Tibial artery (tissue), 4 donors: ENCODE data around the gene TEX26.

Experiments
- DNase-seq, 2 donors: peaks; one replicate each; pipeline ENCODE4 v3.0.0-alpha.2; 2019
- H3K27ac ChIP-seq, 2 donors: fragments of 200-600 bp; sonication (generic) in 1 of 2; 1 replicate in 1 of 2; 2 replicates in 1 of 2; pipeline ENCODE4 v1.5.1; 2018 to 2019; ENCODE audit warnings: mild to moderate bottlenecking in 1 of 2
- H3K27me3 ChIP-seq, 2 donors: fragments of 200-600 bp; sonication (generic) in 1 of 2; one replicate each; pipeline versions ENCODE4 v1.5.1 to v1.6.0; 2016 to 2019
- H3K36me3 ChIP-seq, 3 donors: fragments of 200-600 bp; sonication (generic) in 2 of 3; one replicate each; pipeline ENCODE4 v1.5.1; 2016 to 2019; ENCODE audit warnings: mild to moderate bottlenecking in 2 of 3
- H3K4me1 ChIP-seq, 4 donors: fragments of 200-600 bp; sonication (generic) in 2 of 4; 1 replicate in 3 of 4; 2 replicates in 1 of 4; pipeline ENCODE4 v1.5.1; 2016 to 2019
- H3K4me3 ChIP-seq, 2 donors: fragments of 200-600 bp; sonication (generic) in 1 of 2; 1 replicate in 1 of 2; 2 replicates in 1 of 2; pipeline ENCODE4 v1.5.1; 2018 to 2019; ENCODE audit warnings: mild to moderate bottlenecking in 2 of 2
- H3K9me3 ChIP-seq, 3 donors: fragments of 200-600 bp; sonication (generic) in 1 of 3; one replicate each; pipeline ENCODE4 v1.5.1; 2016 to 2019
- intact Hi-C: fragments of 100-400 bp; cut with DNase I; formaldehyde crosslinking; loops from one replicate; pipeline ENCODE4 v1.15.0; 2023; ENCODE audit warnings: low total_unique reads
- TF ChIP-seq, protein P1 (sequence below), 2 experiments: fragments of 200-600 bp in 1 of 2; fragments of 450-650 bp in 1 of 2; IDR thresholded peaks; one replicate each; pipeline ENCODE4 v1.5.1; 2017 to 2019; ENCODE audit warnings: antibody characterized with exemption in 2 of 2, mild to moderate bottlenecking in 1 of 2, moderate library complexity in 1 of 2

Gene TEX26

GRCh38 chr13:30985637-30986205 is 53.3 kb downstream of the TEX26 start:
- no peaks in the 10 kb centered on the region for H3K27me3 ChIP-seq
- no peaks in the 10 kb centered on the region for H3K4me1 ChIP-seq
- TF ChIP-seq, protein P1, sequence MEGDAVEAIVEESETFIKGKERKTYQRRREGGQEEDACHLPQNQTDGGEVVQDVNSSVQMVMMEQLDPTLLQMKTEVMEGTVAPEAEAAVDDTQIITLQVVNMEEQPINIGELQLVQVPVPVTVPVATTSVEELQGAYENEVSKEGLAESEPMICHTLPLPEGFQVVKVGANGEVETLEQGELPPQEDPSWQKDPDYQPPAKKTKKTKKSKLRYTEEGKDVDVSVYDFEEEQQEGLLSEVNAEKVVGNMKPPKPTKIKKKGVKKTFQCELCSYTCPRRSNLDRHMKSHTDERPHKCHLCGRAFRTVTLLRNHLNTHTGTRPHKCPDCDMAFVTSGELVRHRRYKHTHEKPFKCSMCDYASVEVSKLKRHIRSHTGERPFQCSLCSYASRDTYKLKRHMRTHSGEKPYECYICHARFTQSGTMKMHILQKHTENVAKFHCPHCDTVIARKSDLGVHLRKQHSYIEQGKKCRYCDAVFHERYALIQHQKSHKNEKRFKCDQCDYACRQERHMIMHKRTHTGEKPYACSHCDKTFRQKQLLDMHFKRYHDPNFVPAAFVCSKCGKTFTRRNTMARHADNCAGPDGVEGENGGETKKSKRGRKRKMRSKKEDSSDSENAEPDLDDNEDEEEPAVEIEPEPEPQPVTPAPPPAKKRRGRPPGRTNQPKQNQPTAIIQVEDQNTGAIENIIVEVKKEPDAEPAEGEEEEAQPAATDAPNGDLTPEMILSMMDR (IDR thresholded peaks at IDR 0.05): no peak
- intact Hi-C loops: no loop called here
- no peak overlapping the region for H3K4me3 ChIP-seq
- no peak overlapping the region for H3K27ac ChIP-seq
- no peaks in the 10 kb centered on the region for H3K9me3 ChIP-seq
- H3K36me3 ChIP-seq: no peaks in the 10 kb centered on the region
- DNase-seq: no peak

GRCh38 chr13:30991184-30991583 is 58.7 kb downstream of the TEX26 start:
- TF ChIP-seq, protein P1 (IDR thresholded peaks at IDR 0.05): no peak
- no peaks in the 10 kb centered on the region for H3K36me3 ChIP-seq
- no peaks in the 10 kb centered on the region for H3K9me3 ChIP-seq
- intact Hi-C loops: no loop called here
- no peak for DNase-seq
- no peak overlapping the region for H3K27ac ChIP-seq
- no peaks in the 10 kb centered on the region for H3K4me1 ChIP-seq
- no peak overlapping the region for H3K4me3 ChIP-seq
- H3K27me3 ChIP-seq: no peaks in the 10 kb centered on the region

- Histone ChIP-seq H3K4me3 (no peak overlapping the region), H3K27me3 (no peaks in the 10 kb centered on the region), H3K9me3 (no peaks in the 10 kb centered on the region), H3K4me1 (no peaks in the 10 kb centered on the region), H3K27ac (no peak overlapping the region), H3K36me3 (no peaks in the 10 kb centered on the region)
- TF ChIP-seq, protein P1 (IDR thresholded peaks at IDR 0.05): no peak
- no peak for DNase-seq
- intact Hi-C loops: no loop called here
Measured at GRCh38 chr13:30991922-30992321, 59.5 kb downstream of the TEX26 start.

DNA sequence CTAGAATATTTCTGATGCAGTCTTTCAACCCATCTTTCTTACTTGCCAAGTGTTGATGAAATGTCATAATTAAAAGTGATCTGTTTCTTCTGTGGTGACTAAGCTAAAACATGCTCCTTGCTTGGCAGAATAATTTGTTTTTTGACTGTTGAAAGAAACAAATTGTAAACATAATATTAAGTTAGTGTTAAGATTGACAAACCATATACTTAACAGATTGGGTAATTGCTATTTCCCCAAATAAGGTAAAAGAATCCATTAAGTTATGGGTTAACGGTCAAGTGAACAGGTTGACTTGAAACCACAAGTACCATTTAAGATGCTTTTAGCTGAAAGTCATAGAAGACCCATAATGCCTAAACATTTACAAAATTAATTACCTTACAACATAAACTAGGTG is 62.9 kb downstream of the TEX26 start:
- H3K36me3 ChIP-seq: no peaks in the 10 kb centered on the region
- H3K9me3 ChIP-seq: no peaks in the 10 kb centered on the region
- no peaks in the 10 kb centered on the region for H3K27me3 ChIP-seq
- TF ChIP-seq, protein P1 (IDR thresholded peaks at IDR 0.05): no peak
- H3K4me3 ChIP-seq: no peak overlapping the region
- DNase-seq: no peak
- H3K4me1 ChIP-seq: peaks cover 0 to 10% (median 2%) of the 10 kb centered on the region in 4 donors
- no peak overlapping the region for H3K27ac ChIP-seq
- intact Hi-C loops: no loop called here

- Histone ChIP-seq H3K4me1 (peaks cover 0 to 10% (median 2%) of the 10 kb centered on the region in 4 donors), H3K9me3 (no peaks in the 10 kb centered on the region), H3K4me3 (no peak overlapping the region), H3K36me3 (no peaks in the 10 kb centered on the region), H3K27me3 (no peaks in the 10 kb centered on the region), H3K27ac (no peak overlapping the region)
- no peak for DNase-seq
- intact Hi-C loops: no loop called here
- TF ChIP-seq, protein P1 (IDR thresholded peaks at IDR 0.05): no peak
Measured at GRCh38 chr13:30997697-30998096, 65.2 kb downstream of the TEX26 start.
